ENCODE data around the gene LMTK3. TPM values are rescaled to one million over a fixed set of nuclear protein-coding genes. Genes with fewer than 3 reads are reported as not detected.

Gene LMTK3
- total RNA-seq, 3 donors from 2014 or later (not counting 1 experiment from before 2014, with no cell fraction given) = 0.64 to 2.9 (median 1.9) TPM

DNA sequence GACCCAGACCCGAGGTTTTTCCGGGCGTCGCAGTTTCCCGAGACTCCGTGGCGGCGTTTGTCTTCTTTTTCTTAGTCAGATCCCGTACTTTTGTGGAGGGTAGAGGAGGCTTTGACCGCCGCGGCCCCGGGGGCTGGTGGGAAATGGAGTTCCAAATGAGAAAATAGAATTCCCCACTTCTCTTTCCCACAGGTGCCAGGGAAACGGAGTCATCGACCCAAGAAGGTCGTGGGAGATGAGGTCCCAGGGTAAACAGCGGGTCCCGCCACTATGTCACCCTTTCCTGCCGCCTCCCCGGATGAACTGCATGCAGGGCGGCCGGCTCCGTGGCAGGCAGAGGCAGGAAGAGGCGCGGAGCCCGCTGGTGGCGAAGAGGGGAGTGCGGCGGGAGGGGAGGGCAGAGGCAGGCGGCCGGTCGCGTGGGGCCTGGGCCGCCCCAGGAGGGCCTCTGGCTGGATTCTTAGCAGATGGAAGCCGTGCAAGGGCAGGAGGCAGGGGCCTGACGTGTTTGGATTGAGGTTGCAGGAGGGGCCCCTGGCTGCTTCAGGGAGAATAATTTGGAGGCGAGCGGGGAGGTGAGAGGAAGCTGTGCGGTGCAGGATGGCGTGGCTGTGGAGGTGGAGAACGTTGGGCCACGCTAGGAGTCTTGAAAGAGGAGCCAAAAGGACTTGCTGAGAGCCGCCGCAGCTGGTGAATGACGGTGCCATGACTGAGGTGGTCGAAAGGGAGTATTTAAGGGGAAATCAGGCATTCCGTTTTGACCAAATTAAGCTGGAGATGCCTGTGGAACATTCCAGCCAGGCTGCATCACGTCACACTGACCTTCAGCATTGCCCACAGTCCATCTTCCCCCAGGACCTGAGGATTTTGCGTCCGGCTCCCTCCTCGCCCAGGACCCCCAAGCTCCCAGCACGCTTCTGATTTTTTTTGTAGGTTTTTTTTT, 30.8 kb downstream of the LMTK3 start:
- peaks cover under 1% of the 10 kb centered on the region for H3K36me3 ChIP-seq (ENCODE audit: control insufficient read depth, insufficient read depth, low read length)
- H3K36me3 Mint-ChIP-seq = no peaks in the 10 kb centered on the region
- peak overlapping the region; percentile 87 for H3K4me3 Mint-ChIP-seq
- H3K27ac ChIP-seq (ENCODE audit: low read length) = peak overlapping the region; percentile 49
- no peaks in the 10 kb centered on the region for H3K9me3 Mint-ChIP-seq
- H3K27ac Mint-ChIP-seq = peak overlapping the region; percentile 67 to 91
- peak overlapping the region; percentile 39 for H3K4me3 ChIP-seq (ENCODE audit: low read length)
- H3K4me1 ChIP-seq (ENCODE audit: control insufficient read depth, insufficient read depth, low read length) = peaks cover 18% of the 10 kb centered on the region
- peaks cover 9 to 16% of the 10 kb centered on the region in 2 donors for H3K4me1 Mint-ChIP-seq
- ATAC-seq (peak; percentile 84 to 89 (median 86)), DNase-seq (peak; percentile 52 to 76)
- intact Hi-C loops (cut with micrococcal nuclease) = no loop called here
- peaks cover 0 to 4% of the 10 kb centered on the region in 2 donors for H3K27me3 Mint-ChIP-seq (ENCODE audit: low read depth in 2 of 2)
- no peaks in the 10 kb centered on the region for H3K9me3 ChIP-seq (ENCODE audit: control insufficient read depth, insufficient read depth, low read length)
- WGBS (ENCODE audit: insufficient coverage) = 6% methylated on average over 43 of the region's 52 CpGs
- H3K27me3 ChIP-seq (ENCODE audit: control insufficient read depth, insufficient read depth, low read length) = no peaks in the 10 kb centered on the region
- TF ChIP-seq CTCF (IDR thresholded peaks at IDR 0.05) = no peak

GRCh38 chr19:48480183-48480557, 31.5 kb downstream of the LMTK3 start:
- Mint-ChIP-seq H3K4me3 (peak overlapping the region; percentile 87), H3K27me3 (ENCODE audit: low read depth in 2 of 2) (peaks cover 0 to 4% of the 10 kb centered on the region in 2 donors), H3K27ac (peak overlapping the region; percentile 67 to 91), H3K4me1 (peaks cover 9 to 22% of the 10 kb centered on the region in 2 donors), H3K36me3 (no peaks in the 10 kb centered on the region), H3K9me3 (no peaks in the 10 kb centered on the region)
- peak overlapping the region; percentile 39 for H3K4me3 ChIP-seq (ENCODE audit: low read length)
- H3K27me3 ChIP-seq (ENCODE audit: control insufficient read depth, insufficient read depth, low read length) = no peaks in the 10 kb centered on the region
- ATAC-seq (peak; percentile 67 to 69 (median 69)), DNase-seq (peak in 1 of 2 donors; percentile 59)
- 28% methylated on average over 32 of the region's 32 CpGs for WGBS (ENCODE audit: insufficient coverage)
- no peaks in the 10 kb centered on the region for H3K9me3 ChIP-seq (ENCODE audit: control insufficient read depth, insufficient read depth, low read length)
- TF ChIP-seq CTCF (IDR thresholded peaks at IDR 0.05) = no peak
- peaks cover 19% of the 10 kb centered on the region for H3K4me1 ChIP-seq (ENCODE audit: control insufficient read depth, insufficient read depth, low read length)
- intact Hi-C loops (cut with micrococcal nuclease) = no loop called here
- peaks cover 7% of the 10 kb centered on the region for H3K36me3 ChIP-seq (ENCODE audit: control insufficient read depth, insufficient read depth, low read length)
- H3K27ac ChIP-seq (ENCODE audit: low read length) = peak overlapping the region; percentile 49

GRCh38 chr19:48479686-48480085, 31.9 kb downstream of the LMTK3 start:
- H3K27ac ChIP-seq (ENCODE audit: low read length) = no peak overlapping the region
- no peak for TF ChIP-seq CTCF (IDR thresholded peaks at IDR 0.05)
- ATAC-seq = no peak
- WGBS (ENCODE audit: insufficient coverage) = 93% methylated on average over 7 of the region's 7 CpGs
- no peaks in the 10 kb centered on the region for H3K9me3 Mint-ChIP-seq
- H3K36me3 ChIP-seq (ENCODE audit: control insufficient read depth, insufficient read depth, low read length) = peaks cover 12% of the 10 kb centered on the region
- H3K27me3 ChIP-seq (ENCODE audit: control insufficient read depth, insufficient read depth, low read length) = no peaks in the 10 kb centered on the region
- no peaks in the 10 kb centered on the region for H3K9me3 ChIP-seq (ENCODE audit: control insufficient read depth, insufficient read depth, low read length)
- peak overlapping the region; percentile 26 to 58 for H3K27ac Mint-ChIP-seq
- intact Hi-C loops (cut with micrococcal nuclease) = no loop called here
- peak overlapping the region; percentile 70 for H3K4me3 Mint-ChIP-seq
- no peak overlapping the region for H3K4me3 ChIP-seq (ENCODE audit: low read length)
- DNase-seq = no peak
- no peaks in the 10 kb centered on the region for H3K36me3 Mint-ChIP-seq
- H3K4me1 ChIP-seq (ENCODE audit: control insufficient read depth, insufficient read depth, low read length) = peaks cover 24% of the 10 kb centered on the region
- H3K4me1 Mint-ChIP-seq = peaks cover 9 to 27% of the 10 kb centered on the region in 2 donors
- peaks cover 0 to 4% of the 10 kb centered on the region in 2 donors for H3K27me3 Mint-ChIP-seq (ENCODE audit: low read depth in 2 of 2)
